ENCODE results near the gene TEX22. TPM values are rescaled to one million over a fixed set of nuclear protein-coding genes. Genes with fewer than 3 reads are reported as not detected.

The TEX22 gene
- total RNA-seq, 1 experiment from 2014 or later, result 0.26 TPM

DNA sequence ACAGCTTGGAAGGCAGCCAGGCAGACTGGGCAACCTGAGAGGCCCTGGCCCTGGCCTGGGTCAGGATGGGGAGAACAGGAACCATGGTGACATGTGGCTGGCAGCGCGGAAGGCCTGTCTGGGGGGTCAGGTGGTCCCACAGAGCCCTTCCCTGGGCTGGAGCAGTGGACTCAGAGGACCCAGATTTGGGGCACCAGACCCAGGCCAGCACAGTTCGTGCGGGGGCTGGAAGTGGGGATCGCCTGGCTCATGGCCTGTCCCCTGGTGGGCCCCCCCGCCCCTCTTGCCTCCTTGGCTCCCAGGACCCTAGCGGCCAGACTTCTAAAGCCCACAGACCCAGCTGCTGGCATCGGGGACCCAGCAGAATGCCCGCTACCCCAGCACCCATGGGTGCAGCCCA, 42.7 kb downstream of the TEX22 start:
- in situ Hi-C loops (cut with HindIII; ENCODE audit: low pct_unique_long_range_greater_than_20kb, low sequenced_read_pairs), result no loop called here
- no peak for DNase-seq (ENCODE audit: low read depth, low spot score)

GRCh38 chr14:105442125-105442524, 43.8 kb downstream of the TEX22 start:
- in situ Hi-C loops (cut with HindIII; ENCODE audit: low pct_unique_long_range_greater_than_20kb, low sequenced_read_pairs), result no loop called here
- DNase-seq (ENCODE audit: low read depth, low spot score), result no peak

DNA sequence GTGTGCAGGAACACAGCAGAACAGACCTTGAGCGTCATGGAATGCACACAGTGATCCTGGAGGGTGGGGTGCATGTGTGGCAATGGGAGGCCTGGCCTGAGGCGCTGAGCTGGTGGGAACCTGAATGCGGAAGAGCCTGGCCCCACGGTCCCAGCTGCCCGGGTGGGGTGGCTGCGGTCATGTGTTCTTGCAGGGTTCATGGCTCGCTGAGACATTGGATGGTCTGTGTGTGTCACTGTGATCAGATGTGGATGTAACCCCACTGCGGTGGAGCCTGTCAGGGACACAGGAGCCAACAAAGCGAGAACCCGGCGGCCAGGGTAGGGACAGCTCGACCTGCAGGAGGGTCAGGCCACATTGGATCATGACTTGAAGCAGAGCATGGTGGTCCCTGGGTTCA, 44.5 kb downstream of the TEX22 start:
- DNase-seq (ENCODE audit: low read depth, low spot score), result no peak

DNA sequence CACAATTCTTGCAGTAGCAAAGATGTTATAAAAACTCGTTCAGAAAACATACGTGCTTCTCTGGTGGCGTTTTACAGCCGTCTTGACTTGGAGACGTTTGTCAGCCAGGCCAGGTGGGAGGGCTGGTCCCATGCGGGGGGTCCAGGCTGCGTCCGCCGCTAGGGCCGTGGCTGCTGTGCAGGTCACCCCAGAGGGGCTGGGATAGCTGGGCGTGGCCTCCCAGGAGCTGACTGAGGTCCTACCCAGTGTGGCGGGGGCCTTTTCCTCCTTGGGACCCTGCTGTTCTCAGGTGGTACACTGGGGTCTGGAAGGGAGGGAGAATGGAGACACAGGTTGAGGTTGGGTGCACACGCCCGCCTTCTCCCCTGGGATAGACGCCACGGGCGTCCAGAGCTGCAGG, 46.5 kb downstream of the TEX22 start:
- DNase-seq (ENCODE audit: low read depth, low spot score), result no peak
- in situ Hi-C loops (cut with HindIII; ENCODE audit: low pct_unique_long_range_greater_than_20kb, low sequenced_read_pairs), result no loop called here

More for the DNA sequence above, 44.5 kb downstream of the TEX22 start:
- in situ Hi-C loops (cut with HindIII; ENCODE audit: low pct_unique_long_range_greater_than_20kb, low sequenced_read_pairs), result no loop called here

DNA sequence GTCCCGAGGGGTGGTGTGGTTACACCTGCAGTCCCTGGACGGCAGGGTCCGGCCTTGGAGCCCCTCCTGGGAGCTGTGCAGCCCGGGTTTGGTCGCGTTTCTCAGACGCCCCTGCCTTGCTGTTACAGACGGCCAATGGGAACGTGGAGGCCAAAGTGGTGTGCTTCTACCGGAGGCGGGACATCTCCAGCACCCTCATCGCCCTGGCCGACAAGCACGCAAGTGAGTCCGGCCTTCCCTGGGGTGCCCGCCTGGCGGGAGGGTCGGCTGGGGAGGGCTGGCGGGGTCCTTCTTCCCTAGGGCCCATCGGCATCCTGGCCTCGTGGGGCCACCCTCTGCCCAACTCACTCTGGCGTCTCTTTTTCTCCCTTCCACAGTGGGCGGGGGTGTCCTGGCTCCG, 47.0 kb downstream of the TEX22 start:
- no peak for DNase-seq (ENCODE audit: low read depth, low spot score)
- in situ Hi-C loops (cut with HindIII; ENCODE audit: low pct_unique_long_range_greater_than_20kb, low sequenced_read_pairs), result no loop called here

DNA sequence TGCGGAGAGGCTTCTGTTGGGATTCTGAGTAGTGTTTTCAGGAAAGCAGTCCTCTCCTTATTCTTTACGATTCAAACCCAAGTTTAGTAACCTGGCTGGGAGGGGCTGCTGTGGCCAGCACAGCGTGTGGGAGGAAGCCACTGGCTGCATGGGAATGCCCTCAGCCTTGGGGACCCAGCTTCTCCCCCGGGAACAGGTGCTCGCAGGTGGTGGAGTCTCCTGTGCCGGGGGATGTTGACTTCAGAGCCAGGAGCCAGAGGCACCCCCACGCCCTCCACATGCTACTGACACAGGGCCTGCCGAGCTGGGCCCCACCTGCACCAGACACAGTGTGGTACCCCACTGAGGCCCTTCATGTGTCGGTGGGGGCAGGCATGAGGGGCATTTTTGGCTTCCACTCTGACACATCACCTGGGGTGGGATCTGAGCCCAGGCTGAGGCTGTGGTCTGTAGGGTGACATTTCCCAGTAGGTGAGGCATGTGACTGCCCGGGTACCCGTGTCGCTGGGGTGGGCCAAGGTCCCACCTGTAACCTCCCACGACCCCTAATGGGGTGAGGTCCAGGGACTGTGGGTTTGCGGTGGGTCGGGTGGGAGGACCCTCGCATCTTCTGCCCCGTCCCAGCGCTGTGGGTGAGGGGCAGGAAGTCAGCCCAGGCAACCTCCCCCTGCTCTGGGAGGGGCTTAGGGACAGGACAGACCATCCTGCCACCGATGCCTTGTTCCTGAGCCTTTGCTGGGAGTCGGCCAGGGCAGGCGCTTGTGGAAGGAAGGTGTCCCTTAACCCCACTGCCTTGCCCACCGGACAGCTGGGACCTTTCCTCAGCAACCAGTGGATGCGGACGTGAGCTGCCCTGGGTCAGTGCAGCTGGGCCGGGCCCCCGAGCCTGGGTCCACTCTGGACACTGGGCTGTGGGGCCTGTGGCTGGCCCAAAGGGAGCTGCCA, 47.8 kb downstream of the TEX22 start:
- in situ Hi-C loops (cut with HindIII; ENCODE audit: low pct_unique_long_range_greater_than_20kb, low sequenced_read_pairs), result no loop called here

GRCh38 chr14:105446971-105447370, 48.6 kb downstream of the TEX22 start:
- in situ Hi-C loops (cut with HindIII; ENCODE audit: low pct_unique_long_range_greater_than_20kb, low sequenced_read_pairs), result no loop called here

More for the DNA sequence above, 47.8 kb downstream of the TEX22 start:
- no peak for DNase-seq (ENCODE audit: low read depth, low spot score)

DNA sequence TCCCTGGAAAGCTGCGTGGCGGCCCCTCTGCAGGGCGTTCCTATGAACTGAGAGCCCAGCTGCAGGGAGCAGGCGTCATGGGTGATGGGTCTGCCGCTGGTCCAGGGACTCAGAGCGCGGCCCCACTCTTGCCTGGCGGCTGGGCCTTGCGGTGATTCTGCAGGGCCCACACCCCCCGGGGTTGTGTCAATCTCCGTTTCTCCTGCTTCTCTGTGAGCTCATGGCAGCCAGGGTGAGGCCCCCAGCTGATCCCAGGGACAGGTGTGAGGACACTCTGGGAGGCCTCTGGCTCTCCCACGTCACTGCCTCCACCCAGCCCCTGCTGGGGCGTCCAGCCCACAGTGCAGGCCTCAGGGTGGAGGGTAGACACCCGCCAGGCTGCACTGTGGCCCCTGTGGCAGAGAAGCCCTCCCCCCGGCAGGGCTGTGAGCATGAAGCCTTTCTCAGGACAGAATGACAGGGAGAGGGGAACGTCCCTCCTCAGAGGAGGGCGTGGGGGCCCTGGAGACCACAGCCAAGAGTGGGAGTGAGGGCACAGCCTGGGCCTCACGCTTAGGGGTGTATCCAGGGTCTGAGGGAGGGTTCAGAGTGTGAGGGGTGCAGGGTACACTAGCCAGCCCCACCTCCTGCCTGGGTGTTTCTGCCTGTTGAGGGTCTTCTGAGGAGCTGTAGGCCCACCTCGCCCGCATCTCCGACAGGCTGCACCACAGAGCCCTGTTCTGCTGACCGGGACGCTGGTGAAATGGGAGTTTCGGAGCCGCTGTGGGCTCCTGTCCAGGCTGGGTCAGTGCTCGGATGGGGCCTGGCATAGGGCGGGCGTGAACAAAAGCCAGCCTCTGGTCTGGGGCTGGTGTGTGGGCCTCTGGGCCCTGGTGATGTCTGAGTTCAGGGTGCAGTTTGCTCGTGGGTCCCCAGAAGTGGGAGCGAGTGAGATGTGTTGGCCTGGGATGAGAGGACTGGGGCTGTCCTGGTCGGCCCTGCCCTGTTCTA, 49.6 kb downstream of the TEX22 start:
- DNase-seq (ENCODE audit: low read depth, low spot score), result no peak
- in situ Hi-C loops (cut with HindIII; ENCODE audit: low pct_unique_long_range_greater_than_20kb, low sequenced_read_pairs), result no loop called here

More at GRCh38 chr14:105446971-105447370, 48.6 kb downstream of the TEX22 start:
- DNase-seq (ENCODE audit: low read depth, low spot score), result no peak

- in situ Hi-C loops (cut with HindIII; ENCODE audit: low pct_unique_long_range_greater_than_20kb, low sequenced_read_pairs), result no loop called here
- DNase-seq (ENCODE audit: low read depth, low spot score), result peak; percentile 65
Measured at GRCh38 chr14:105448706-105449111, 50.4 kb downstream of the TEX22 start.

DNA sequence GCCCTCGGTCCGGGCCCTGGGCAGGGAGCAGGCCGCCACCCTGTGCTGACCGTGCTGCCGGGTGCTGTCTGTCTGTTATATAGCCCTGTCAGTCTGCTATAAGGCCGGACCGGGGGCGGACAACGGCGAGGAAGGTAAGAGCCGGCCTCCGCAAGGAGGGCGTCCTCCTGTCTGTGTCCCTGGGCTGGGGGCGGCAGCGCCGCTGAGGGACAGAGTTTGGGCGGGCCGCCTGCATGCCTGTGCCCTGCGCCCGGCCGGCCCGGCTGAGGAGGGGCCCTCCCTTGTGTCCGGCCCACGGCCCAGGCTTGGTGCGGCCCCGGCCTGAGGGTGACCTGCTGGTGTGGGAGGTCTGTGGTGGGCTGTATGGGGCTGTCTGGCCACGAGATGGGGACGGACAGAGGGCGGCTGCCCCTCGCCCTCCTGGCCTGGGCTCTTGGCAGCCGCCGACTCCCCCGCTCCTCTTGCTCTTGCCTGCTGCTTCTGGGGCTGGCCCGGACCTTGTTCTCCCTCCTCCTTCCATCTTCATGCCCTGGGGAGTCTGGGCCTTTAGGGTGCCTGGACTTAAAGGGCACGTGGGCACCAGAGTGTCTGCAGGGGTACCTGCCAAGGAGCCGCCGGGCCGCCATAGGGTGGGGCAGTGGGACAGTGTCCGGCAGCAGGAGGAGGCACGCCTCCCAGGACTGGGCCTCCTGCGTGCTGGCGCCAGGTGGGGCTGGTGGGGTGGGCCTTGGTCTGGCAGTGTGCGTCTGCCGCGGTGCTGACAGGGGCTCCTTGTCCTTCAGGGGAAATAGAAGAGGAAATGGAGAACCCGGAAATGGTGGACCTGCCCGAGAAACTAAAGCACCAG, 51.2 kb downstream of the TEX22 start:
- in situ Hi-C loops (cut with HindIII; ENCODE audit: low pct_unique_long_range_greater_than_20kb, low sequenced_read_pairs), result no loop called here
- no peak for DNase-seq (ENCODE audit: low read depth, low spot score)

- in situ Hi-C loops (cut with HindIII; ENCODE audit: low pct_unique_long_range_greater_than_20kb, low sequenced_read_pairs), result no loop called here
- no peak for DNase-seq (ENCODE audit: low read depth, low spot score)
Measured at GRCh38 chr14:105450123-105450505, 51.8 kb downstream of the TEX22 start.

- no peak for DNase-seq (ENCODE audit: low read depth, low spot score)
- in situ Hi-C loops (cut with HindIII; ENCODE audit: low pct_unique_long_range_greater_than_20kb, low sequenced_read_pairs), result no loop called here
Measured at GRCh38 chr14:105450864-105451720, 52.8 kb downstream of the TEX22 start.

DNA sequence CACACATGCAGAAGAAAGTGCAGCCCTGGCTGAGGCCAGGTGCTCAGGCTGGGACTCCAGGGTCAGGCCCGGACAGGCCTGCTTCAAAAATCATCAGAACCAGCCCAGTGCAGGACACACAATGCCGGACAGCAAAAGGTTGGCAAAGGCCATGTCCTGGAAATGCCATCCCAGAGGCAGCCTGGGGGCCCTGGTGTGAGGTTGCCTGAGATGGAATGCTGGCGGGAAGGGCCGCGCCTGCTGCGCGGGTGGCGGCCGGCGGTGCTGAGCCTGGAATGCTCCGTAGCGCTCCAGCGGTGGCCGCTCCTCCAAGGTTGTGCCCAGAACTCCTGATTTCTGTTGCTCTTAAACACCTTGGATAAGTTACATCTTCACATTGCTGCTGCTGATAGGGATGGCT, 54.6 kb downstream of the TEX22 start:
- in situ Hi-C loops (cut with HindIII; ENCODE audit: low pct_unique_long_range_greater_than_20kb, low sequenced_read_pairs), result no loop called here
- DNase-seq (ENCODE audit: low read depth, low spot score), result no peak

DNA sequence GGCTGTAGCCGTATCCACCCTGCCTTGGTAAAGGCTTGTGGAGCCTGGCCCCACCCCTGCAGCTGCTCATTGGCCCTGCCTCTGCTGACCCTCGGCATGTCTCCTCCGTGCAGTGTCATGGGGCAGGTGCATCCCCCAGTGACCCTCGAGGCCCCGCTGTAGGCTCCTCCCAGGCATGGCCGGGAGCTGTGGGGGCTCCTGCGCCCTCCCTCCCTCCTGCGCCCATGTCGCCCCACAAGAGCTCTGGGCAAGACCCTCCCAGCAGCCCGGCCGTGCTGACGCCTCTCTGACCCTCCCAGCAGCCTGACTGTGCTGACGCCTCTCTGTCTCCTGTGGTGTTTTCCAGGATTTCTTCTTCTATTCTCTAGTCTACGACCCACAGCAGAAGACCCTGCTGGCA, 55.5 kb downstream of the TEX22 start:
- no peak for DNase-seq (ENCODE audit: low read depth, low spot score)
- in situ Hi-C loops (cut with HindIII; ENCODE audit: low pct_unique_long_range_greater_than_20kb, low sequenced_read_pairs), result no loop called here

GRCh38 chr14:105455086-105455640, 56.8 kb downstream of the TEX22 start:
- no peak for DNase-seq (ENCODE audit: low read depth, low spot score)
- in situ Hi-C loops (cut with HindIII; ENCODE audit: low pct_unique_long_range_greater_than_20kb, low sequenced_read_pairs), result no loop called here

Data from SK-MEL-5 (cell line).